WTC11 (cell line): ENCODE results near the gene UBE2R2.
"Not testable (repeated sequence)": the region's sequence is repeated elsewhere in the genome, so short reads cannot be mapped to it uniquely, and the experiment has no call there.

Experiments
- FOXJ3 ChIP-seq: sonication (generic); formaldehyde crosslinking; IDR thresholded peaks from 2 replicates; pipeline ENCODE4 v1.9.0; 2021; ENCODE audit warnings: missing genetic modification reagents, mild to moderate bottlenecking, borderline replicate concordance
- KAT7 ChIP-seq: sonication (generic); formaldehyde crosslinking; IDR thresholded peaks from 2 replicates; pipeline ENCODE4 v1.8.1; 2023; ENCODE audit warnings: missing genetic modification reagents, mild to moderate bottlenecking, borderline replicate concordance
- NR3C1 ChIP-seq: sonication (generic); formaldehyde crosslinking; conservative IDR thresholded peaks from 2 replicates; pipeline ENCODE4 v1.8.1; 2023; ENCODE audit warnings: low read depth, mild to moderate bottlenecking, missing genetic modification reagents
- TEAD4 ChIP-seq: sonication (generic); formaldehyde crosslinking; IDR thresholded peaks from 2 replicates; pipeline ENCODE4 v1.8.0; 2022; ENCODE audit warnings: mild to moderate bottlenecking, missing genetic modification reagents
- TF ChIP-seq, protein P1 (sequence below): fragments of 200-600 bp; IDR thresholded peaks from 2 replicates; pipeline ENCODE4 v1.8.0; 2022; ENCODE audit warnings: antibody characterized with exemption

DNA sequence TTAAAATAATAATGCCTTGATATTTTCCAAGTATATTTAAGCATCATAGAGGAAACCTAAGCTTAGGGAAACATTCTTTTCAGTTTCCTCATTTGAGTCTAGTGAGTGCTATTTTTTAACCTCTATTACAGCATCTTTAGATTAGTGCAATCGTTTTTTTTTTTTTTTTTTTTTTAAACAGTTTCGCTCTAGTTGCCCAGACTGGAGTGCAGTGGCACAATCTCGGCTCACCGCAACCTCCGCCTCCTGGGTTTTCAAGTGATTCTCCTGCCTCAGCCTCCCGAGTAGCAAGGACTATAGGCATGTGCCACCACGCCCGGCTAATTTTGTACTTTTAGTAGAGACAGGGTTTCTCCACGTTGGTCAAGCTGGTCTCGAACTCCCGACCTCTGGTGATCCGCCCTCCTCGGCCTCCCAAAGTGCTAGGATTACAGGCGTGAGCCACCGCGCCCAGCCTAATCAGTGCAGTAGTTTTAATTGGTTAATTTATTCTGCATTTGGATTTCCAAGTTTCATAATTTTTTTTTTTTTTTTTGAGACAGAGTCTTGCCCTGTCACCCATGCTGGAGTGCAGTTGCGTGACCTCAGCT, 12.8 kb downstream of the UBE2R2 start:
- not testable (repeated sequence) for TF ChIP-seq FOXJ3; TEAD4; KAT7; NR3C1 (CRISPR knock-in tag)
- TF ChIP-seq, protein P1, sequence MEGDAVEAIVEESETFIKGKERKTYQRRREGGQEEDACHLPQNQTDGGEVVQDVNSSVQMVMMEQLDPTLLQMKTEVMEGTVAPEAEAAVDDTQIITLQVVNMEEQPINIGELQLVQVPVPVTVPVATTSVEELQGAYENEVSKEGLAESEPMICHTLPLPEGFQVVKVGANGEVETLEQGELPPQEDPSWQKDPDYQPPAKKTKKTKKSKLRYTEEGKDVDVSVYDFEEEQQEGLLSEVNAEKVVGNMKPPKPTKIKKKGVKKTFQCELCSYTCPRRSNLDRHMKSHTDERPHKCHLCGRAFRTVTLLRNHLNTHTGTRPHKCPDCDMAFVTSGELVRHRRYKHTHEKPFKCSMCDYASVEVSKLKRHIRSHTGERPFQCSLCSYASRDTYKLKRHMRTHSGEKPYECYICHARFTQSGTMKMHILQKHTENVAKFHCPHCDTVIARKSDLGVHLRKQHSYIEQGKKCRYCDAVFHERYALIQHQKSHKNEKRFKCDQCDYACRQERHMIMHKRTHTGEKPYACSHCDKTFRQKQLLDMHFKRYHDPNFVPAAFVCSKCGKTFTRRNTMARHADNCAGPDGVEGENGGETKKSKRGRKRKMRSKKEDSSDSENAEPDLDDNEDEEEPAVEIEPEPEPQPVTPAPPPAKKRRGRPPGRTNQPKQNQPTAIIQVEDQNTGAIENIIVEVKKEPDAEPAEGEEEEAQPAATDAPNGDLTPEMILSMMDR, result not testable (repeated sequence)
